Progenitor cell of endocrine pancreas (in vitro differentiated cells): Measurements from ENCODE around the gene PTPRD. TPM values are rescaled to one million over a fixed set of nuclear protein-coding genes. Genes with fewer than 3 reads are reported as not detected.

Experiments
- DNase-seq: peaks from one replicate; pipeline ENCODE4 v3.0.0; 2021; ENCODE audit warnings: low spot score; ENCODE audit not compliant: unreplicated experiment
- H3K27ac Mint-ChIP-seq: 2 replicates; pipeline ENCODE4 v1.8.0; 2021; ENCODE audit warnings: mild to moderate bottlenecking, moderate library complexity, mixed read lengths
- H3K27me3 Mint-ChIP-seq: 2 replicates; pipeline ENCODE4 v1.8.0; 2021; ENCODE audit warnings: mixed read lengths
- H3K36me3 Mint-ChIP-seq: 2 replicates; pipeline ENCODE4 v1.8.0; 2022; ENCODE audit warnings: mixed read lengths; ENCODE audit not compliant: insufficient read depth
- H3K4me1 Mint-ChIP-seq: 2 replicates; pipeline ENCODE4 v1.8.0; 2021; ENCODE audit warnings: low read depth, mixed read lengths
- H3K4me3 Mint-ChIP-seq: 2 replicates; pipeline ENCODE4 v1.8.0; 2021; ENCODE audit warnings: low read depth, mild to moderate bottlenecking, moderate library complexity, mixed read lengths
- H3K9me3 Mint-ChIP-seq: 2 replicates; pipeline ENCODE4 v1.8.0; 2021; ENCODE audit warnings: low read depth, mixed read lengths
- CTCF ChIP-seq: fragments of 200-600 bp; sonication (generic); IDR thresholded peaks from one replicate; pipeline ENCODE4 v1.5.0; 2021; ENCODE audit warnings: antibody characterized with exemption, mild to moderate bottlenecking; ENCODE audit not compliant: unreplicated experiment
- total RNA-seq: library from RNA; stranded (reverse); gene quantifications from 2 replicates; pipeline ENCODE4 v1.2.1, GENCODE V29; 2021

Gene PTPRD
- total RNA-seq, 1 donor from 2014 or later: 124 TPM

DNA sequence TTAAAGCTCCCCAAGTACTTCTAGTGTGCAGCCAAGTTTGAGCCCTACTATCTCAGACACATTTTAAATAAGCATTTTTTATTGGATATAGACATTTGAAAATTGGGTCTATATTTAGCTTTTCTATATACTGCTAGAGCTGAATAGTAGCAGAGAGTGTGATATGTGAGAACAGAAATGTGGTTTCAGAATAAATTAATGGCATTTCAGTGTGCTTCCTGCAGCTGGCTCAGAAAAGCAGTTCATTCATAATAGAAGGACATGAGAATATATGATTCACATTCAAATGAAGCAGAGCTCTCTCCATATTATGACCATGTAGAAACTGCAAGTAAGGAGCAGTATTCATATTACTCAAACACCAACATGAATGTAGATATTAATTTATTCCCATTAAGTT is 464.0 kb downstream of the PTPRD start:
- Mint-ChIP-seq H3K36me3 (no peaks in the 10 kb centered on the region), H3K4me3 (no peak overlapping the region), H3K27ac (no peak overlapping the region), H3K4me1 (peaks cover 6% of the 10 kb centered on the region), H3K9me3 (no peaks in the 10 kb centered on the region), H3K27me3 (no peaks in the 10 kb centered on the region)
- DNase-seq: no peak
- TF ChIP-seq CTCF: no peak

- no peak overlapping the region for H3K4me3 Mint-ChIP-seq
These were observed 466.1 kb downstream of the PTPRD start for GRCh38 chr9:10146517-10147331.

DNA sequence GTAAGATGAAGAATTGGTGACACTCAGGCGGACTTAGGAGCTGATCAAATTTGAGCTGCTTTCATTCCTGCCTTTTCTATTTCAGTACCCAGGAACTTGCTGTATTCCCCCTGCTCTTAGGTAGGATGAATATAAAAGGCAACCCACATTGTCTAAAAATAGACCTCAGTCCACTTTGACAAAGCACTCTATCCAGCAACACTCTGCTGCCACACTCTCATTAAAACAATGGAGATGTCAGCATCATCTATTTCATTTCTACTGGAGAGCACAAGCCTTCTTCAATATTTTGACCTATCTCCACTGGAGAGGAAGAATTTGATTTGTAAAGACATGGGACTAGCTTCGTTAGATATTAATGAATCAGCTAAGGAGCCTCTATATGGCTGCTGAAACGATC is 468.4 kb downstream of the PTPRD start:
- Mint-ChIP-seq H3K4me1 (peaks cover 6% of the 10 kb centered on the region), H3K36me3 (no peaks in the 10 kb centered on the region), H3K9me3 (no peaks in the 10 kb centered on the region), H3K4me3 (no peak overlapping the region), H3K27me3 (no peaks in the 10 kb centered on the region), H3K27ac (no peak overlapping the region)
- no peak for DNase-seq
- TF ChIP-seq CTCF: no peak

More at GRCh38 chr9:10146517-10147331, 466.1 kb downstream of the PTPRD start:
- peaks cover 6% of the 10 kb centered on the region for H3K4me1 Mint-ChIP-seq
- TF ChIP-seq CTCF: no peak
- no peaks in the 10 kb centered on the region for H3K27me3 Mint-ChIP-seq
- DNase-seq: no peak
- no peaks in the 10 kb centered on the region for H3K9me3 Mint-ChIP-seq
- H3K36me3 Mint-ChIP-seq: no peaks in the 10 kb centered on the region
- no peak overlapping the region for H3K27ac Mint-ChIP-seq

- Mint-ChIP-seq H3K4me1 (no peaks in the 10 kb centered on the region), H3K4me3 (no peak overlapping the region), H3K9me3 (peaks cover 8% of the 10 kb centered on the region), H3K27me3 (no peaks in the 10 kb centered on the region), H3K27ac (no peak overlapping the region), H3K36me3 (no peaks in the 10 kb centered on the region)
- no peak for TF ChIP-seq CTCF
- no peak for DNase-seq
These were observed 477.2 kb downstream of the PTPRD start for GRCh38 chr9:10135553-10135952.

DNA sequence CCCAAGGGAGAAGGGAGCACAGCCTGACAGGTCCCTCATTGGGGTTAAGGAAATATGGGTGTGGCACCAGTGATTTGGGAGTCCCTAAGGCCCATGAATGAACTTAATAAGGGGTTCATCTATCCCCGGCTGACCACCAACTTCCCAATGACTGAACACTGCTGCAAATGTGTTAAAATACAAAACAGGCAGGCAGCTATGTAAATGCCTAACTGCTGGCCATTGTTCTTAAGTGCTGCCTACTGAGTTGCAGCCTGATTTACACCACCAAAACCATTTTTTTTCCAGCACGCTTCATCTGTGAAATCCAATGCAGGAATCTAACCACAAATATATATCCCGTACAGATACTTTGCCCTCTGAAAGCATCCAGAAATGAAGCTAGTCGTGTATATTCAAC is 478.5 kb downstream of the PTPRD start:
- H3K4me3 Mint-ChIP-seq: no peak overlapping the region
- H3K27me3 Mint-ChIP-seq: no peaks in the 10 kb centered on the region
- H3K9me3 Mint-ChIP-seq: peaks cover 8% of the 10 kb centered on the region
- DNase-seq: no peak
- no peaks in the 10 kb centered on the region for H3K36me3 Mint-ChIP-seq
- no peak overlapping the region for H3K27ac Mint-ChIP-seq
- TF ChIP-seq CTCF: no peak
- H3K4me1 Mint-ChIP-seq: no peaks in the 10 kb centered on the region
